ENCODE results near the gene CHMP1B.

DNA sequence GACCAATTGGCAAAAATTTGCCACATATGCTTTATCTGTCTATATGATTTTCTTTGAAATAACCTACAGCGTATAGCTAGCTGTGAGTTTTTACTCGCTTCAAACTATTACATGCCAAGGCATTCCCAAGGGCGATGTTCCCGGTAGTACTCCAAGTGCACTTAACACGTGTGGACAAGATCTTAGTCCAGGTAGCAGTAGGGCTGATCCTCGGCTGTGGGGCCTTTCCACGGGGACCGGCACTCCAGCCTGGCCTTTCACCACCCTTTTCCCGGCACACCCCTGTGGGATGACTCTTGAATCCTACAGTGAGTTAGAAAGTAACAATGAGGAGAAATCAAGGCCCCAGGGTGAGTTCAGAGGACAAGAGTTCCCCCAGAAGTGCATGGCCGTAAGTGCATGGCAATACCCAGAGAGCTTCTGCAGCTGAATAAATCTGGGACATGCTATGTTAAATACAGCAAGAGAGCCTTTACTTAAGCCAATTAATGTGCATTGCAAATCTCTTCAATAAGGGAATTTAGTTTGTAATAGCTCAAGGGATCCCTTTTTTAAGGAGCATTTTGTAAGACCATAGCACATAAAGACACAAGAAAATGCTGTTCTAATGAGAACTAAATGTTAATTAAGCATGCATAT lies 26.4 kb downstream of the CHMP1B start:
- TF ChIP-seq, protein P1, sequence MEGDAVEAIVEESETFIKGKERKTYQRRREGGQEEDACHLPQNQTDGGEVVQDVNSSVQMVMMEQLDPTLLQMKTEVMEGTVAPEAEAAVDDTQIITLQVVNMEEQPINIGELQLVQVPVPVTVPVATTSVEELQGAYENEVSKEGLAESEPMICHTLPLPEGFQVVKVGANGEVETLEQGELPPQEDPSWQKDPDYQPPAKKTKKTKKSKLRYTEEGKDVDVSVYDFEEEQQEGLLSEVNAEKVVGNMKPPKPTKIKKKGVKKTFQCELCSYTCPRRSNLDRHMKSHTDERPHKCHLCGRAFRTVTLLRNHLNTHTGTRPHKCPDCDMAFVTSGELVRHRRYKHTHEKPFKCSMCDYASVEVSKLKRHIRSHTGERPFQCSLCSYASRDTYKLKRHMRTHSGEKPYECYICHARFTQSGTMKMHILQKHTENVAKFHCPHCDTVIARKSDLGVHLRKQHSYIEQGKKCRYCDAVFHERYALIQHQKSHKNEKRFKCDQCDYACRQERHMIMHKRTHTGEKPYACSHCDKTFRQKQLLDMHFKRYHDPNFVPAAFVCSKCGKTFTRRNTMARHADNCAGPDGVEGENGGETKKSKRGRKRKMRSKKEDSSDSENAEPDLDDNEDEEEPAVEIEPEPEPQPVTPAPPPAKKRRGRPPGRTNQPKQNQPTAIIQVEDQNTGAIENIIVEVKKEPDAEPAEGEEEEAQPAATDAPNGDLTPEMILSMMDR (IDR thresholded peaks at IDR 0.05), result no peak
- no peak for TF ChIP-seq POLR2A (IDR thresholded peaks at IDR 0.05)
